GM12878 (cell line): ENCODE data around the gene CXCL1. TPM values are rescaled to one million over a fixed set of nuclear protein-coding genes. Genes with fewer than 3 reads are reported as not detected.

ENCODE experiments used
- ATAC-seq: fragments of 200-7000 bp; cut with Tn5 transposase; 3 replicates; pipeline ENCODE4 v1.9.1; 2020; ENCODE audit warnings: mild to moderate bottlenecking, moderate library complexity
- BruUV-seq: library from RNA; stranded (reverse); fragments of 400-500 nt; replicated peaks from 2 replicates; lab custom pipeline; 2021; lab: Mats Ljungman, UMichigan
- CTCF ChIA-PET: fragments of 300-600 bp; sonication (Branson Sonifier 250); formaldehyde crosslinking; extraction: SDS; loops from one replicate; lab custom pipeline; 2021; ENCODE audit warnings: inconsistent platforms; lab: Yijun Ruan, JAX
- POLR2A ChIA-PET: fragments of 350-600 bp; formaldehyde crosslinking; extraction: SDS; loops from one replicate; lab custom pipeline; 2021; ENCODE audit warnings: inconsistent platforms; lab: Charles Lee
- RAD21 ChIA-PET: fragments of 300-600 bp; sonication (Branson Sonifier 250); formaldehyde crosslinking; loops from one replicate; lab custom pipeline; 2023; ENCODE audit warnings: antibody characterized with exemption; ENCODE audit not compliant: unreplicated experiment; lab: Charles Lee
- SMC1A ChIA-PET: fragments of 300-600 bp; sonication (Branson Sonifier 250); formaldehyde crosslinking; loops from one replicate; lab custom pipeline; 2023; ENCODE audit not compliant: unreplicated experiment, uncharacterized antibody; lab: Charles Lee
- DNase-seq: peaks from one replicate; pipeline ENCODE4 v3.0.0-alpha.2; 2011; ENCODE audit warnings: low read depth, low spot score
- FAIRE-seq: peaks from 3 replicates; lab custom pipeline; 2011; peaks lifted over from hg19 to GRCh38; lab: Jason Lieb, UNC
- H2AFZ ChIP-seq: 2 replicates; pipeline ENCODE4 v1.6.0; 2011; ENCODE audit warnings: low read depth, low read length, control low read depth; ENCODE audit not compliant: control insufficient read depth
- H3K27ac ChIP-seq: 2 replicates; pipeline ENCODE4 v1.5.1; 2011; ENCODE audit warnings: control low read depth; ENCODE audit not compliant: control insufficient read depth, insufficient read depth
- H3K27me3 ChIP-seq, 2 experiments: replicated peaks in 1 of 2; 2 replicates each; pipeline versions ENCODE4 v1.6.0 to v1.6.1; 2011; ENCODE audit warnings: low read length in 1 of 2; ENCODE audit not compliant: control insufficient read depth in 2 of 2, insufficient read depth in 2 of 2
- H3K36me3 ChIP-seq, 2 experiments: 2 replicates each; pipeline ENCODE4 v1.5.1; 2011; ENCODE audit warnings: low read length in 1 of 2; ENCODE audit not compliant: control insufficient read depth in 2 of 2, insufficient read depth in 2 of 2
- H3K4me1 ChIP-seq: 2 replicates; pipeline ENCODE4 v1.6.1; 2011; ENCODE audit warnings: mild to moderate bottlenecking, low read length, moderate library complexity, mixed read lengths; ENCODE audit not compliant: control insufficient read depth, insufficient read depth
- H3K4me2 ChIP-seq: 2 replicates; pipeline ENCODE4 v1.6.0; 2011; ENCODE audit warnings: control low read depth; ENCODE audit not compliant: control insufficient read depth, insufficient read depth
- H3K4me3 ChIP-seq: fragments of 200-600 bp; sonication (generic); 2 replicates; pipeline ENCODE4 v1.5.1; 2016
- H3K79me2 ChIP-seq: 2 replicates; pipeline ENCODE4 v1.6.0; 2011; ENCODE audit warnings: low read length; ENCODE audit not compliant: control insufficient read depth, insufficient read depth
- H3K9ac ChIP-seq: 2 replicates; pipeline ENCODE4 v1.8.0; 2011; ENCODE audit warnings: low read length, control low read depth, mixed read lengths; ENCODE audit not compliant: control insufficient read depth, insufficient read depth
- H3K9me3 ChIP-seq: replicated peaks from 3 replicates; pipeline ENCODE4 v1.5.1; 2011; ENCODE audit warnings: mild to moderate bottlenecking, low read length; ENCODE audit not compliant: control insufficient read depth, insufficient read depth
- H4K20me1 ChIP-seq: 2 replicates; pipeline ENCODE4 v1.6.0; 2011; ENCODE audit not compliant: control insufficient read depth, insufficient read depth
- EP300 ChIP-seq, 2 experiments: fragments of 150-350 bp in 1 of 2; IDR thresholded peaks; 2 replicates each; pipeline ENCODE4 v1.6.1; 2011 to 2012; ENCODE audit warnings: low read depth in 2 of 2, low read length in 2 of 2, borderline replicate concordance in 1 of 2, improper control_type of control experiment in 1 of 2, inconsistent platforms in 1 of 2; ENCODE audit not compliant: control insufficient read depth in 1 of 2
- GATAD2B ChIP-seq: fragments of 450-650 bp; conservative IDR thresholded peaks from 2 replicates; pipeline ENCODE4 v1.6.1; 2017; ENCODE audit warnings: low read depth, mild to moderate bottlenecking, moderate library complexity
- MEF2B ChIP-seq: fragments of 450-650 bp; IDR thresholded peaks from 2 replicates; pipeline ENCODE4 v1.6.1; 2018; ENCODE audit warnings: mild to moderate bottlenecking, moderate library complexity; ENCODE audit not compliant: partially characterized antibody, poor library complexity, severe bottlenecking
- PML ChIP-seq: IDR thresholded peaks from 2 replicates; pipeline ENCODE4 v1.6.1; 2012; ENCODE audit warnings: low read length, inconsistent platforms
- SUPT20H ChIP-seq: IDR thresholded peaks from 2 replicates; pipeline ENCODE4 v1.6.1; 2011; ENCODE audit warnings: low read depth, mild to moderate bottlenecking, low read length, moderate library complexity, borderline replicate concordance; ENCODE audit not compliant: control insufficient read depth
- TARDBP ChIP-seq: IDR thresholded peaks from 2 replicates; pipeline ENCODE4 v1.6.1; 2016; ENCODE audit warnings: borderline replicate concordance
- WGBS: methylation state at CpG from one replicate; pipeline ENCODE4 v1.1.6; 2016; ENCODE audit warnings: low lambda C conversion rate; ENCODE audit not compliant: insufficient replicate concordance, insufficient coverage; ENCODE audit errors: missing lambda C conversion rate; 5-methylcytosine and 5-hydroxymethylcytosine counted together
- in situ Hi-C: fragments of 300-500 bp; cut with MboI; formaldehyde crosslinking; loops from 9 replicates; pipeline ENCODE4 v1.14.3; 2018; ENCODE audit warnings: mixed read lengths
- intact Hi-C: fragments of 100-400 bp; cut with micrococcal nuclease; formaldehyde crosslinking; loops from one replicate; pipeline ENCODE4 v1.14.2; 2022; ENCODE audit not compliant: unreplicated experiment
- polyA plus RNA-seq, 11 experiments: library from polyadenylated mRNA; depleted of rRNA in 4 of 11; unstranded in 6 of 11; stranded (reverse) in 5 of 11; fragments of >200 nt; fragmentation: Nextera tagmentation in 4 of 11; fragmentation: Illumina TruSeq in 1 of 11; extraction: Ambion mirVana in 4 of 11; extraction: Trizol in 1 of 11; gene quantifications; 1 replicate in 1 of 11; 2 replicates in 10 of 11; pipeline versions ENCODE4 v1.2.1 to v1.2.3, GENCODE V29; 2011 to 2016; ENCODE audit warnings: inconsistent platforms in 2 of 11, missing spikeins in 2 of 11, low read depth in 1 of 11
- total RNA-seq, 4 experiments: library from RNA; depleted of rRNA in 3 of 4; stranded (reverse); fragments of >200 nt in 3 of 4; fragmentation: Illumina TruSeq in 1 of 4; extraction: Trizol in 1 of 4; gene quantifications; 2 replicates each; pipeline versions ENCODE4 v1.2.1 to v1.2.3, GENCODE V29; 2013 to 2021
- TF ChIP-seq, protein P1 (sequence below): IDR thresholded peaks from 2 replicates; pipeline ENCODE4 v1.6.1; 2012; ENCODE audit warnings: mild to moderate bottlenecking, low read depth, low read length

CXCL1 gene
- total and polyA plus RNA-seq, 10 of the 15 experiments (the other 5 are each of a cell fraction or from before 2014, with no cell fraction given) = not detected

GRCh38 chr4:73895201-73896175, 26.3 kb downstream of the CXCL1 start:
- intact Hi-C loops = no loop called here
- no peaks in the 10 kb centered on the region for H4K20me1 ChIP-seq
- ChIA-PET SMC1A (no interaction called here), POLR2A (no interaction called here), CTCF (interaction anchor here (0.6 kb wide), 1 partner anchor 21 kb away, joined by 3 read pairs; no protein-coding TSS in a partner anchor), RAD21 (interaction anchor here (0.8 kb wide), 1 partner anchor 241 kb away, joined by 3 read pairs; no protein-coding TSS in a partner anchor)
- no peaks in the 10 kb centered on the region for H3K36me3 ChIP-seq
- in situ Hi-C loops = no loop called here
- FAIRE-seq = no peak
- no peaks in the 10 kb centered on the region for H3K4me1 ChIP-seq
- H2AFZ ChIP-seq = no peak overlapping the region
- H3K27ac ChIP-seq = no peak overlapping the region
- no peak for ATAC-seq
- H3K79me2 ChIP-seq = no peaks in the 10 kb centered on the region
- H3K9me3 ChIP-seq = no peaks in the 10 kb centered on the region
- 59% methylated on average over 9 of the region's 9 CpGs for WGBS
- H3K4me2 ChIP-seq = no peak overlapping the region
- DNase-seq = no peak
- H3K4me3 ChIP-seq = no peak overlapping the region
- H3K9ac ChIP-seq = no peak overlapping the region
- H3K27me3 ChIP-seq = no peaks in the 10 kb centered on the region; a peak in 1 of 4 replicates
- BruUV-seq = no TSS peak
- TF ChIP-seq EP300 (IDR thresholded peaks at IDR 0.05; ENCODE audit: borderline replicate concordance in 1 of 2, control insufficient read depth in 1 of 2, low read depth in 2 of 2, low read length in 2 of 2) (no peak), TARDBP (no peak), GATAD2B (no peak), MEF2B (no peak), SUPT20H (no peak), PML (no peak)
- TF ChIP-seq, protein P1, sequence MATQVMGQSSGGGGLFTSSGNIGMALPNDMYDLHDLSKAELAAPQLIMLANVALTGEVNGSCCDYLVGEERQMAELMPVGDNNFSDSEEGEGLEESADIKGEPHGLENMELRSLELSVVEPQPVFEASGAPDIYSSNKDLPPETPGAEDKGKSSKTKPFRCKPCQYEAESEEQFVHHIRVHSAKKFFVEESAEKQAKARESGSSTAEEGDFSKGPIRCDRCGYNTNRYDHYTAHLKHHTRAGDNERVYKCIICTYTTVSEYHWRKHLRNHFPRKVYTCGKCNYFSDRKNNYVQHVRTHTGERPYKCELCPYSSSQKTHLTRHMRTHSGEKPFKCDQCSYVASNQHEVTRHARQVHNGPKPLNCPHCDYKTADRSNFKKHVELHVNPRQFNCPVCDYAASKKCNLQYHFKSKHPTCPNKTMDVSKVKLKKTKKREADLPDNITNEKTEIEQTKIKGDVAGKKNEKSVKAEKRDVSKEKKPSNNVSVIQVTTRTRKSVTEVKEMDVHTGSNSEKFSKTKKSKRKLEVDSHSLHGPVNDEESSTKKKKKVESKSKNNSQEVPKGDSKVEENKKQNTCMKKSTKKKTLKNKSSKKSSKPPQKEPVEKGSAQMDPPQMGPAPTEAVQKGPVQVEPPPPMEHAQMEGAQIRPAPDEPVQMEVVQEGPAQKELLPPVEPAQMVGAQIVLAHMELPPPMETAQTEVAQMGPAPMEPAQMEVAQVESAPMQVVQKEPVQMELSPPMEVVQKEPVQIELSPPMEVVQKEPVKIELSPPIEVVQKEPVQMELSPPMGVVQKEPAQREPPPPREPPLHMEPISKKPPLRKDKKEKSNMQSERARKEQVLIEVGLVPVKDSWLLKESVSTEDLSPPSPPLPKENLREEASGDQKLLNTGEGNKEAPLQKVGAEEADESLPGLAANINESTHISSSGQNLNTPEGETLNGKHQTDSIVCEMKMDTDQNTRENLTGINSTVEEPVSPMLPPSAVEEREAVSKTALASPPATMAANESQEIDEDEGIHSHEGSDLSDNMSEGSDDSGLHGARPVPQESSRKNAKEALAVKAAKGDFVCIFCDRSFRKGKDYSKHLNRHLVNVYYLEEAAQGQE = no peak
